ENCODE data around the gene ADGRG6.

GRCh38 chr6:142254513-142254912 lies 47.3 kb upstream of the ADGRG6 start:
- TF ChIP-seq CTCF (conservative IDR thresholded peaks at IDR 0.05; ENCODE audit: low read depth, low read length) (no peak), EZH2 (IDR thresholded peaks at IDR 0.05; ENCODE audit: borderline replicate concordance, low read depth, low read length, poor library complexity, severe bottlenecking) (no peak)

Data from A673 (cell line).